DMS53 (cell line): ENCODE results near the gene DMXL2.
"Not testable (repeated sequence)": the region's sequence is repeated elsewhere in the genome, so short reads cannot be mapped to it uniquely, and the experiment has no call there.

ENCODE experiments used
- DNase-seq: peaks from one replicate; lab custom pipeline; 2025; lab: John Stamatoyannopoulos, UW

The DMXL2 gene

DNA sequence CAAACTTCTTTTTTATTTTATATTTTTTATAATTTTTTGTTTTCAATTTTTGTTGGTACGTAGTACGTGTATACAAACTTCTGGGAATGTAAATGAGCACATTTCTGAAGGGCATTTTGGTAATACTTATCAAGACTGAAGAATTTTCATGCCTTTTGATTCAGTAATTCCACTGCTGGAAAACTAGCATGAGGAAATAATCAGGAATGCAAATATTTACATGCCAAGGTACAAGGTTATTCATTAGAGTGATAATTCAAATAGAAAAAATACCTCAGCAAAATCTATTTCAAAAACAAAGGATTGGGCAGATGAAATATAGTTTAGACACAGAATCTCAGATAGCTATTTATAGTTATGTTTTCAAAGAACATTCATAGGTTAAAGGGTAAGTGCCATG, 128.7 kb downstream of the DMXL2 start:
- DNase-seq: no peak

DNA sequence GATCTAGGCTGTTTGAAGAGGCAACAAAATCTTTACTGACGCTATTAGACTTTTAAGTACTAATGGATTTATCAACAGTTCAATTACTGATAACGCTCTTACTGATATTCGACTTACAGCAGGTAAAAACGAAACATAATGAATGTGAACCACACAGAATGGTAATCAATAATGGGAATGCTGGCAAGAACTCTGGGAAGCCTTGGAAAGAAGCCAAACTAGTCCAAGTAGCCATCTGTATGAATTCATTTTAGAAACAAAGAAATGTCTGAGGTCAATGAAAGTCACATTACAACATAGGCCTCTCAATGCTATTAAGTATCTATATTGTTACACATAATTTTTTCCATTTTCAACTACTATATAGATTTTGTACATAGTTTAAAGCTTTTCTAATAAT, 130.0 kb downstream of the DMXL2 start:
- DNase-seq: no peak

DNA sequence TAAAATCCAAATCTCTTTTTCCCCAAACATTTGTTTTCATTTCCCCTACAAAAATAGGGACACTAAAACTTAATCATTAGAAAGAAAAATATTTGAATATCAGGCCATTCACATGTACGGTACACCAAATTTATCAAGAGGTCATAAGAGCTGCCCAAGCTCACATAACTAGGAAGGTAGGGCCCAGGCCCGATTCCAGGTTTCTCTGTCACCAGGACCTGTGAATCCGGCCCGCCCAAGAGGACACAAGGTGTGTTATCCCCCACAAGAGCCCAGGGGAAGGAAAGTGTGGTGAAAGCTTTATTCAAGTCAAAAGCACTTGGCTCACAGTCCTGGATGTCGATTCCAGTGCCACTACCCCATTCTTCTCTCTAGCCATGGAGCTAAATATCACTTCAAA, 130.6 kb downstream of the DMXL2 start:
- no peak for DNase-seq

DNA sequence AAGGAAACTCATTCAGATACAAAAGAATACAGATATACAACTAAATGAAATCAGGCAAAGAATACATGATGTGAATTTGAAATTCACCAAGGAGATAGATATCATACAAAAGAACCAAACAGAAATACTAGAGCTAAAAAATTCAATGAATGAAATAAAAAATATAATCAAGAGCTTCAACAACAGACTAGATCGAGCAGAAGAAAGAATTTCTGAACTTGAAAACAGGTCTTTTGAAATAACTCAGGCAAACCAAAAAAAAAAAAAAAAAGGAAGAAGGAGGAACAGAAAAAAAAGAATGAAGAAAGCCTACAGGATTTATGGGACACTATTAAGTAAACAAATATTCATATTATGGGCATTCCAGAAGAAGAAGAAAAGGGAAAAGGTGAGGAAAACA, 137.8 kb downstream of the DMXL2 start:
- no peak for DNase-seq

DNA sequence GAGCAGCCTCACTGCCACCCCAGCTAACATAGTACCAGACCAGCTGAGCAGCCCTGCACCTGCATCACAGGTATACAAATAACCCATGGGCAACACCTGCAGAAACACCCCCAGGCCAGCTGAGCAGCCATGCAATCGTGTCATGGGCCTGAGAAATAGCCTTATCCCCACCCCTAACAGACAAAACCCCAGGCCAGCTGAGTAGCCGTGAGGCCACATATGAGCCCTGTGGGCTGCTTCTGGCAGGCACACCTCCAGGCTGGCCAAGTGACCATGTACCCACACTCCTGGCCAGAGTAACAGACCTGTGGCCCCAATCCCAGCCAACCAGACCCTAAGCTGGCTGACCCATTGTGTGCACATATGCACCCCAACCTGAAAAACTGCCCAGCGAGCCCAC, 138.6 kb downstream of the DMXL2 start:
- DNase-seq: no peak

DNA sequence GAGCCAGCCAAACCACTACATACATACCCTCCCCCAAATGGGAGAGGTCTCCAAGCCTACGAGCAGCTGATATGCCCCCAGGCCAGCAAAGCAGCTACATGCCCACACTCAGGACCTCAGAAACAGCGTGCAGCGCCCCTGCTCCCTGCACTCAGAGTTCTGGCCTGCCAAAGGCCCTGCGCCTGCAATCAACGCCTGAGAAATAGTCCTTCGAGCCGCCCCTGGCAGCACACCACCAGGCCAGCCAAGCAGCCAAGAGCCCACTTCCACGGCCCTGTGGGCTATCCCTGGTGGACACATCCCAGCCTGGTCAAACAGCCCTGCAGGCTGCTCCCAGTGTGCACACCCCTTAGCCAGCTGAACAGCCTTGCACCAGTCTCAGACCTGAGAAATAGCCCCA, 139.1 kb downstream of the DMXL2 start:
- DNase-seq: no peak

DNA sequence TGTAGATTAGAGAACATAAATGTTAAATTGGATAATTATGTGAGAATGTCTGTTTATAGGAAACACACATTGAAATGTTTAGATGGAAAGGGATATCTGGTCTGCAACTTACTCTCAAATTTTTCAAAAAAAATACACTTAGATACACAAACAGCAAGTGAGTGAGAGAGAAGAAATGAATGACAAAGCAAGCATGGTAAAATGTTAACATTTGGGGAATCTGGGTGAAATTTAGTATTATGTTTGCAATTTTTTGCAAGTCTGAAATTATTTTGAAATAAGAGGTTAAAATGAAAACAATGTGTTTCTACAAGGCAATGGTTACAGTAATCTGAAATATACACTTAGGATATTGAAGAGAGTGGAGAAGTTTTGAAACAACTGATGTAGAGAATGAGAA, 146.8 kb downstream of the DMXL2 start:
- DNase-seq: no peak

DNA sequence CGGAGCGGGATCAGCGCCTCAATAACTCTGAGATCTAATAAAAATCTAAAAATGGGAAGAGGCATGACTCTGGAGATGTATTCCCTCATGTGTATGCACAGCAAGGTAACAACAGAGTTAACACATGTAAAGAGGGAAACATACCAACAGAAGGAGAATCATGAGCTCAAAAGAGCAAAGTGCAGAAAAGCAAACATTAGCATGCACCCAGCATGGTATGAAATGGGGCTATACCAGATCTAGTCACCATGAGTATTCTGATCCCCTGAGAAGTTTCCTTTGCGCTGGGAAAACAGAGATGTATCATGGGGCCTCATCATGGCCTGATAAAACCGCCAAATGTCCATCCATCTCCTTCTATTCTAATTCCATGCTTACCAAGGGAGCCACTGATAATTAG, 152.1 kb downstream of the DMXL2 start:
- no peak for DNase-seq

DNA sequence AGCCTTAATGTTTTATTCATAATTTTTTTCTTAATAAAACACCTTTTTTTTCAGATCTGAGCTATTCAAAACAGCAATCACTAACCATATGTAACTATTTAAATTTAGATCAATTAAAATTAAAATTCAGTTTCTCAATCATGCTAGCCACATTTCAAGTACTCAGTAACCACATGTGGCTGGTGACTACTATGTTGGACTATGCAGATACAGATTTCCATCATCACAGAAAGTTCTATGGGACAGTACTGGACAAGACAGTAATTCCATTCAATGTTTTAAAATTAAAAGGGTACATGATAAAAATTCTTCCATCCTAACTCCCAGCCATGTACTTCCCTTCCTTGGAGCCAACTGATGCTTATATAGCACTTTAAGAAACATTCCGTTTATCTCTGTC, 161.8 kb downstream of the DMXL2 start:
- no peak for DNase-seq

DNA sequence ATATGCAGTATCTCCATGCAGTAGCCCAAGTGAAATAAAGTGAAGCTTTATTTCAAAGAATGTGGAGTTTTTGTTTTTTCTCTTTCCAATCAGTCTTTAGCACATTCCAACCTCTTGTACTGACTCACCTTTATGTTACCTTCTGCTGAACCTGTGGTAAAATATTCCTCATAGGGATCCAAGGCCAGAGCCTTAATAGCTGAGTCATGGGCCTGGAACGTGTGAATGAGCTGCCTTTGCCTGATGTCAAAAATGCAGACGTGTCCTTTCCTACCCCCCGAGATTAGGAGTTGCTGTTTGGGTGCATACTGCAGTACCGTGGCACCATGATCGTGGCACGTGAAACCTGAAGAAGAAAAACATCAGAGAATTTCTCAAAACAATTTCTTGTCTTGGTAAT, 172.6 kb downstream of the DMXL2 start:
- DNase-seq: no peak

DNA sequence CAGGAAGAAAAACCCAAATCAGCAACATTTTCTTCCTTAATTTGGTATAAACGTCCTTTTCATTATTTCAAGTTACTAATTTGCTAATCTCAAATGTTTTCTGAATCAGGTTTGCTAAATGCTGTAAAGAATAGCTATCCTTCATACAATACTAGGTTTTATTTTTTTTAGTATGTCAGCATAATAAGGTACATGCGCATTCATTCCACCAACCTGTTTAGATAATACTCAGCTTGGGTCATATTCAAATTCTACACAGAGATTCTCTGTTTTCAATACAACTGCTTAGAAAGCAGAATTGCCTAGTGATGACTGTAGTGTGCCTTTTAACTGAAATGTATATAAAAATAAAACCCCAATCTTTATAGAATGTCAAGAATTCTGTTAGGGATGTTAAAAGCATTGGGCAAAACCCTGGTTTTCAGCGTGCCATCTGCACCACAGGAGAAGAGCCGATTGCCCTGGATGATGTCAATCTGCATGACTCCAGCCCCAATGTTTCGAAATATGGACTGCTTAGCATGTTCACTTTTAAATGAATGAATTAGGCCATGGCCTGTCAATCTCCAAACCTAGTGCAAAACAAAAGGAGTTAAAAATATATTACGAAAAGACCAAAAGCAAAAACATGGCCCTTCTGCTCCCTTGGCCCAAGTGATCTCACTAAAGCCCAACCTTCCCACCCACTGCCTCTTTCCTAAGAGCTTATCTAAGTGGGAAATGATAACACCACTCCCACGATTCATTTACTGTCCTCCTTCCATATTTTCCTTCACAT, 173.8 kb downstream of the DMXL2 start:
- no peak for DNase-seq

DNA sequence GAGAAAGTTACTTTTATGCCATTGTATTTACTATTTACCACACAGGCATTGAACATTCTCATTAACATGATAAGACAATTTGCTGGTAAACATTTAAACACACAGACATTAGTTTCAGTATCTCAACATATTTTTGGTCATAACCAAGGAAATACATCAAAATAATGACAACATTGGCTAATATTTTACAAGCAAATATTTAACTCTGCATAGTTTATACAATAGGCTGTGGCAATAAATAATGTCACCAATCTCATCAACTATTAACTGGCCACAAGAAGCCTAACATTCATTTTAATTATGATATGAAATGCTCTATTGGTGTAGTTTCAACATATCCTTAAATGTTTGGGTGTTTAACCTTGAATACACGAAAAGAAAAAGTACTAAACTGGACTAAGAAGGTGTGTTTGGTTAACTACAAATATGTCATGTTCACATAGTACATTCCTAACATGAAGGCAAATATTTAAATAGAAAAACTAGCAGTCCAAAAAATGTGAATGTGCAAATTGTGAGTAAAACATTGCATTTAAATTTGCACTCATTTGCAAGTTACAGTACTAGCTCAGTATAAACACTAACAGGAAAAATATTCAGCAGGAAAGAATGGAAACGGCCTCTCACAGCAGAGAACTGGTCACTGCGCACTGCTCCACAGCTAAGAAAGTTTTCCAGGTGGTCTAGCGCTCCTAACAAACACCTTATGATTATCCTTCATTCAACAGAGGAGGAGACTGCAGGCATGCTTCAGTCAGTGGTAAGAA, 174.5 kb downstream of the DMXL2 start:
- no peak for DNase-seq

DNA sequence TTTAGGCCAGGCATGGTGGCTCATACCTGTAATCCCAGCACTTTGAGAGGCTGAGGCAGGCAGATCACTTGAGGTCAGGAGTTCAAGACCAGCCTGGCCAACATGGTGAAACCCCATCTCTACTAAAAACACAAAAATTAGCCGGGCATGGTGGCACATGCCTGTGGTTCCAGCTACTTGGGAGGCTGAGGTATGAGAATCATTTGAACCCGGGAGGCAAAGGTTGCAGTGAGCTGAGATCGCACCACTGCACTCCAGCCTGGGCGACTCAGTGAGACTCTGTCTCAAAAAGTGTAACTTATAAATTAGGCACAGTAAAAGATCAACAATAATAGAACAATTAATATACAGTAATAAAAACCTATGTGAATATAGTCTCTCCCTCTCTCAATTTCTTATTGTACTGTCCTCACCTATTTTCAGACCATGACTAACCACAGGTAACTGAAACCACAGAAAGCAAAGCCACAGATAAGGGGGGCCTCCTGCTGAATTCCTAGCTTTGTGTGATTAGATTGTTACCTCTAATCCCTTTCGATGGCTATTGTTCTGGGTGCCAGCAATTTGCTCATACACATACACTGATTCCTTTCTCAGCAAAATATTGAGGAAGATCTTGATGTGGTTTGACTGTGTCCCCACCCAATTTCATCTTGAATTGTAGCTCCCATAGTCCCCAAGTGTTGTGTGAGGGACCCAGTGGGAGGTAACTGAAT, 176.4 kb downstream of the DMXL2 start:
- not testable (repeated sequence) for DNase-seq

DNA sequence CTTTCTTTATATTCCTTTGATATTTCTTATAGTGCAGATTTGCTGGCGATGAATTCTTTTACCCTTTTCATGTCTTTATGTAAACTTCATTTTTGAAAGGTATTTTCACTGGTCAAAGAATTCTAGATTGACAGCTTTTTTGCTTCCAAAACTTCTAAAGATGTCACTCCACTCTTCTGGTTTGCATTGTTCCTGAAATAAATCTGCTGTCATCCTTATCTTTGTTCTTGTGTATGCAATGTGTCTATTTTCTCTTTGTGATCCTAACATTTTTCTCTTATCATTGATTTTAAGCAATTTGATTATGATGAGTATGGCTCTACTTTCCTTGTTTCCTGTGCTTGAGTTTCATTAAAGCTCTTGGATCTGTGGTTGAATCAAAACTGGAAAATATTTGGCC, 177.8 kb downstream of the DMXL2 start:
- DNase-seq: no peak

DNA sequence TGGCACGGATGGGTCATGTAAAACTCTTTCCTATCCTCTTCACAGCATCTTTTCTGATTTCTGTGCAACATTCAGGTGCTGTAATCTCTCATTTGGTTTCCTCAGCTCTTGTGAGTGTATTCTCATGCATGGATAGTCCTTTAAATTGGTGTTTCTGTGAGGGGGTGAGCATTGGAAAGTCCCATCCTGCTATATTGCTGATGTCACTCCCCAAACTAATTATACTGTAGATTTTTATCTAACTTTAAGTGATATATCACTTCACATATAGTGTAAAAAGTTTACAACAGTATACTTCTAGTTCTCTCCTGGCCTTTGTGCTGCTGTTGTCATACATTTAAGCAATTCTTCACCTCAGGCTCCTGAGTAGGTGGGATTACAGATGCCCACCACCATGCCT, 178.5 kb downstream of the DMXL2 start:
- no peak for DNase-seq

DNA sequence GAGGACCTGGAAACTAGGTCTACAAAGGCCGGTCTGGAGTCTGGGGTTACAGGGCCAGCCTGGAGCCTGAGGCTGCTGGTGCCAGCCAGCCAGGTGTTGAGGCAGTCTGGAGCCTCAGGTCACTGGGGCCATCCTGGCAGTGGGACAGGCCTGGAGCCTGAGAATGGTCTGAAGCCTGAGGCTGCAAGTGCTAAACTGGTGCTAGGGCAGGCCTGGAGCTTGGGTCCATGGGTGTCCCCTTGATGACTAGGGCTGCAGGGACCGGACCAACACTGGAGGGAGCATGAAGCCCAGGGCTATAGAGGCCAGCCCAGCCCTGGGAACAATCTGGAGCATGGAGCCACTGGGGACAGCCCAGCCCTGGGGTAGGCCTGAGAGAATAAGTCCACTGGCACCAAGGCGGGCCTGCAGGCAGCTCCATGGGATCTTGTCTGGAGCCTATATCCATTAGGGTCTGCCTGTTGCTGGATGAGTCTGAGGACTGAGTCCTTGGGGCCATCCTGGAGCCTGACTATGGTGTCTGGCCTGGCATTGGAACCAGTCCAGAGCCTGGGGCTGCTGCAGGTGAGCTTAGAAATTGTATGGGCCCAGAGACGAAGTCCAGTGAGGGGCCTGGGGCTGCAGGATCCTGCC, 179.2 kb downstream of the DMXL2 start:
- no peak for DNase-seq

DNA sequence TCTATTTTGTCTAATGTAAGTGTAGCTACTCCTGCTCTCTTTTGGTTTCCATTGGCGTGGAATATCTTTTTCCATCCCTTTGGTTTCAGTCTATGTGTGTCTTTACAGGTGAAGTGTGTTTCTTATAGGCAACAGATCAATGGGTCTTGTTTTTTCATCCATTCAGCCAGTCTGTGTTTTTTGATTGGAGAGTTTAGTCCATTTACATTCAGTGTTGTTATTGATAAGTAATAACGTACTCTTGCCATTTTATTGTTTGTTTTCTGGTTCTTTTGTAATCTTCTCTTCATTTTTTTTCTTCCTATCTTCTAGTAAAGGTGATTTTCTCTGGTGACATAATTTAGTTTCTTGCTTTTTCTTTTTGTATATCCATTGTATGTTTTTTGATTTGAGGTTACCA, 184.0 kb downstream of the DMXL2 start:
- no peak for DNase-seq

DNA sequence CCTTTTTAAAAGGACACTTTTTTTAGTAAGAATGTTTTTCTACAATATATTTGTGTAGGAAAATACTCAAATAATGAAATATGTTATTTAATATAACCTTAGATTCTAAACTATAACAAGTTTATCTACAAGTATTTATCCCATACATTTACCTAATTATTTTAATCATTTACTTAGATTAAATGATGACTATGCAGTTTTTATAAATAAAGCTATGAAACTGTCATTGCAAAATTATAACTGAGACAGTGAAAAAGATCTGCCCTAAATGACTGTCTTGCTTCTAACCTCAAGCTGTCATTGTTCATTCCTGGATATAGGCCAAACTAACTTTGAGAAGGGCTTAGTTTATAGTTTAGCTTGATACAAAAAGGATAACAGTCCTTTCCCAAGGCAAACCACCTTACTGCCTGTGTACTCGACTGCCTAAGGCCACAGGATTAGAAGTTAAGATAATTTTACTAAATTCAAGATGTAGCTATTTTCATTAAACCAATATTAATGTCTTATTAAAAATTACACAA, 197.0 kb downstream of the DMXL2 start:
- peak; percentile 3 for DNase-seq

DNA sequence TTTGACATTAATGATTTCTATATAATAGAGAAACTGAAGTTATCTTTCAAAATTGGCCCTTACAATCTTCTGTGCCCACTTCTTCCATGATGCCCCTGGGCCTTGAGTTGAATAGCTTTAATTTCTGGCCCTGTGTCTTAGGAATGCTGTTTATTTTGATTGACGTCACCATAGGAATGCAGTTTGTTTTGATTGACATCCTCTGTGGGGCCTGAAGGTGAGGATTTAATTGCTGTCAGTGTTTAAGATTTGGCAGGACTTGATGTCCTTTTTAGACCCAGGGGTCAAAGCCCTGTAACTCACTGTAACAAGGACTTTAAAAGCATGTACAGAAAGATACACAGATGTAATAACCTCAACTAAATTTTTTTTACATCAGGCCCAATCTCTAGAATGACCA, 197.8 kb downstream of the DMXL2 start:
- DNase-seq: no peak

DNA sequence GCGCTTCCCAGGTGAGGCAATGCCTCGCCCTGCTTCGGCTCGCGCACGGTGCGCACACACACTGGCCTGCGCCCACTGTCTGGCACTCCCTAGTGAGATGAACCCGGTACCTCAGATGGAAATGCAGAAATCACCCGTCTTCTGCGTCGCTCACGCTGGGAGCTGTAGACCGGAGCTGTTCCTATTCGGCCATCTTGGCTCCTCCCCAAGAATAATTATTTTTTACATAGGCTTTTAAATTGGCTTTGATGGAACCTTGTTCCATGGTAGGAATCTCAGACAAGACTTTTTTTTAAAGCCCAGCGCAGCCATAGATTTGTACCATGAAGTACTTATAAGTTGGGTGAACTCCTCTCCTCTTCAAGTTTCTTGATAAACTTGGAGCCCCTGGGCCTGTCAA, 199.5 kb downstream of the DMXL2 start:
- peak; percentile 18 for DNase-seq

DNA sequence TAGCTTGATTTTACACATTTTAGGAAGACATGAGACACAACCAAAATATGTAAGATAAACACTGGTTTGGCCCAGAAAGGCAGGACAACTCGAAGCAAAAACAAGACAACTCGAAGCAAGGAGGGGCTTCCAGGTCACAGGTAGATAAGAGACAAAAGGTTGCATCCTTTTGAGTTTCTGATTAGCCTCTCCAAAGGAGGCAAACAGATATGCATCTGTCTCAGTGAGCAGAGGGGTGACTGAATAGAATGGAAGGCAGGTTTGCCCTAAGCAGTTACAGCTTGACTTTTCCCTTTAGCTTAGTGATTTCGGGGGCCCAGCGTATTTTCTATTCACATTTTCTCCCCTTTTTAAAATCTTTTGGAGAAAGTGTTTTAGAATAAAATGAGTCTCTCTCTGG, 206.4 kb downstream of the DMXL2 start:
- no peak for DNase-seq

DNA sequence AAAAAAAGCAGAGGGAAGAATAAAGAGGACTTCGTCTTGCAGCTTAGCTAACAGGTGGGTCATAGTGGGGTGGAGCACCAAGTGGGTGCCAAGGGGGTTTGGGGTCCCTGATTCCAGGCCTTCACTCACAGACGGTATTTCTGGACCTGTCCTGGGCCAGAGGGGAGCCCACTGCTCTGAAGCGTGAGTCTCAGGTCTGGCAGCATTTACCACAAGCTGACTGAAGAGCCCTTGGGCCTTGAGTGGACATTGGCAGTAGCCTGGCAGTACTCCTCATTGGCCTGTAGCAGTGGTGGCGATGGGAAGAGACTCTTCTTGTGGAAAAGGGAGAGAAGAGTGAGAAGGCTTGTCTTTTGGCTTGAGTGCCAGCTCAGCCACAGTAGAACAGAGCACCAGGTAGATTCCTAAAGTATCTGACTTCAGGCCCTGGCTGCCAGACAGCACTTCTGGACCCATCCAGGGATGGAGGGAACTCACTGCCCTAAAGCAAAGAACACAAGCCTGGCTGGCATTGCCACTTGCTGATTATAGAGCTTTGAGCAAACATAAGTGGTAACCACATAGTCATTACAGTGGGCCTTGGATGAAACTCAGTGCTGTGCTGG, 208.2 kb downstream of the DMXL2 start:
- DNase-seq: no peak
